Effector CD4-positive, alpha-beta T cell (primary cell): ENCODE data around the gene FKBP1C. TPM values are rescaled to one million over a fixed set of nuclear protein-coding genes. Genes with fewer than 3 reads are reported as not detected.
"Not testable (repeated sequence)": the region's sequence is repeated elsewhere in the genome, so short reads cannot be mapped to it uniquely, and the experiment has no call there.

Experiments
- DNase-seq: peaks from one replicate; pipeline ENCODE4 v3.0.0-alpha.2; 2020
- total RNA-seq: gene quantifications from one replicate; lab custom pipeline; 2026; lab: John Stamatoyannopoulos, UW

FKBP1C gene
- total RNA-seq = not detected

- DNase-seq = not testable (repeated sequence)
Measured at GRCh38 chr6:63211343-63211742, at the start of gene FKBP1C. FKBP1C (plus strand) TSS chr6:63211469.

GRCh38 chr6:63164047-63164803, 47.0 kb upstream of the FKBP1C start:
- not testable (repeated sequence) for DNase-seq

GRCh38 chr6:63174173-63174572, 37.1 kb upstream of the FKBP1C start:
- no peak for DNase-seq

- no peak for DNase-seq
Measured at GRCh38 chr6:63176181-63176580, 35.1 kb upstream of the FKBP1C start.

GRCh38 chr6:63180367-63180766, 30.9 kb upstream of the FKBP1C start:
- no peak for DNase-seq

- DNase-seq = no peak
Measured at GRCh38 chr6:63186970-63187369, 24.3 kb upstream of the FKBP1C start.

GRCh38 chr6:63188828-63189227, 22.4 kb upstream of the FKBP1C start:
- DNase-seq = no peak

- DNase-seq = no peak
Measured at GRCh38 chr6:63193324-63193723, 17.9 kb upstream of the FKBP1C start.

GRCh38 chr6:63197741-63198140, 13.5 kb upstream of the FKBP1C start:
- DNase-seq = no peak

- no peak for DNase-seq
Measured at GRCh38 chr6:63213325-63213724, 2.1 kb downstream of the FKBP1C start.

GRCh38 chr6:63214816-63215215, 3.5 kb downstream of the FKBP1C start:
- no peak for DNase-seq

- no peak for DNase-seq
Measured at GRCh38 chr6:63224179-63224578, 12.9 kb downstream of the FKBP1C start.

GRCh38 chr6:63225987-63226386, 14.7 kb downstream of the FKBP1C start:
- DNase-seq = not testable (repeated sequence)

GRCh38 chr6:63227928-63228894, 16.9 kb downstream of the FKBP1C start:
- DNase-seq = not testable (repeated sequence)

- not testable (repeated sequence) for DNase-seq
Measured at GRCh38 chr6:63230027-63230426, 18.8 kb downstream of the FKBP1C start.

- DNase-seq = not testable (repeated sequence)
Measured at GRCh38 chr6:63230511-63230910, 19.2 kb downstream of the FKBP1C start.

- no peak for DNase-seq
Measured at GRCh38 chr6:63236398-63236817, 25.1 kb downstream of the FKBP1C start.

- no peak for DNase-seq
Measured at GRCh38 chr6:63245420-63245819, 34.2 kb downstream of the FKBP1C start.

- DNase-seq = no peak
Measured at GRCh38 chr6:63245909-63246308, 34.6 kb downstream of the FKBP1C start.

- no peak for DNase-seq
Measured at GRCh38 chr6:63246581-63246980, 35.3 kb downstream of the FKBP1C start.

GRCh38 chr6:63249875-63250482, 38.7 kb downstream of the FKBP1C start:
- no peak for DNase-seq

- DNase-seq = no peak
Measured at GRCh38 chr6:63259153-63259552, 47.9 kb downstream of the FKBP1C start.

GRCh38 chr6:63261820-63262219, 50.6 kb downstream of the FKBP1C start:
- no peak for DNase-seq
